Karpas-422 (cell line): Measurements from ENCODE around the gene SUGCT. TPM values are rescaled to one million over a fixed set of nuclear protein-coding genes. Genes with fewer than 3 reads are reported as not detected.

ENCODE experiments used
- DNase-seq: peaks from one replicate; pipeline ENCODE4 v3.0.0-alpha.2; 2015
- H2AFZ ChIP-seq: fragments of 200-600 bp; sonication (generic); 2 replicates; pipeline ENCODE4 v1.6.1; 2014; ENCODE audit warnings: antibody characterized with exemption, low read length, mixed read lengths
- H3K27ac ChIP-seq: fragments of 200-600 bp; sonication (generic); 2 replicates; pipeline ENCODE4 v1.5.1; 2014; ENCODE audit warnings: mild to moderate bottlenecking, low read length, moderate library complexity
- H3K27me3 ChIP-seq: fragments of 200-600 bp; sonication (generic); 2 replicates; pipeline ENCODE4 v1.6.1; 2014; ENCODE audit warnings: low read length, mixed read lengths
- H3K36me3 ChIP-seq: fragments of 200-600 bp; sonication (generic); 2 replicates; pipeline ENCODE4 v1.6.1; 2014; ENCODE audit warnings: low read length, mixed read lengths; ENCODE audit not compliant: insufficient read depth
- H3K4me1 ChIP-seq: fragments of 200-600 bp; sonication (generic); 2 replicates; pipeline ENCODE4 v1.6.1; 2014; ENCODE audit warnings: mild to moderate bottlenecking, low read length, mixed read lengths
- H3K4me2 ChIP-seq: fragments of 200-600 bp; sonication (generic); 2 replicates; pipeline ENCODE4 v1.6.1; 2014; ENCODE audit warnings: low read length, low read depth, mild to moderate bottlenecking; ENCODE audit not compliant: poor library complexity, severe bottlenecking
- H3K4me3 ChIP-seq: fragments of 200-600 bp; sonication (generic); 2 replicates; pipeline ENCODE4 v1.5.1; 2014; ENCODE audit warnings: mild to moderate bottlenecking, antibody characterized with exemption, low read length, mixed read lengths
- H3K79me2 ChIP-seq: fragments of 200-600 bp; sonication (generic); 2 replicates; pipeline ENCODE4 v1.6.1; 2014; ENCODE audit warnings: mild to moderate bottlenecking, low read length, mixed read lengths
- H3K9ac ChIP-seq: fragments of 200-600 bp; sonication (generic); 2 replicates; pipeline ENCODE4 v1.6.0; 2014; ENCODE audit warnings: low read length
- H3K9me2 ChIP-seq: fragments of 200-600 bp; sonication (generic), shearing (Covaris generic); replicated peaks from 2 replicates; pipeline ENCODE4 v1.6.0; 2014; ENCODE audit warnings: mild to moderate bottlenecking, low read length, moderate library complexity; ENCODE audit not compliant: insufficient read depth
- H3K9me3 ChIP-seq: fragments of 300-700, 200-600 bp; sonication (generic); 2 replicates; pipeline ENCODE4 v1.6.1; 2014; ENCODE audit warnings: low read length, mixed read lengths
- H4K20me1 ChIP-seq: fragments of 200-600 bp; sonication (generic); 2 replicates; pipeline ENCODE4 v1.6.1; 2014; ENCODE audit warnings: mild to moderate bottlenecking, antibody characterized with exemption, low read length, low read depth; ENCODE audit not compliant: insufficient read depth
- total RNA-seq: library from RNA; depleted of rRNA; stranded (reverse); fragments of >200 nt; shearing (Covaris generic); gene quantifications from 2 replicates; pipeline ENCODE4 v1.2.3, GENCODE V29; 2014; ENCODE audit warnings: low replicate concordance

SUGCT gene
- total RNA-seq, 1 experiment from 2014 or later = 0.48 TPM

- H3K27me3 ChIP-seq = no peaks in the 10 kb centered on the region
- H4K20me1 ChIP-seq = no peaks in the 10 kb centered on the region
- no peak overlapping the region for H2AFZ ChIP-seq
- no peak for DNase-seq
- H3K9ac ChIP-seq = no peak overlapping the region
- no peaks in the 10 kb centered on the region for H3K4me1 ChIP-seq
- H3K36me3 ChIP-seq = no peaks in the 10 kb centered on the region
- no peak overlapping the region for H3K27ac ChIP-seq
- no peaks in the 10 kb centered on the region for H3K9me2 ChIP-seq
- H3K4me2 ChIP-seq = no peak overlapping the region
- H3K4me3 ChIP-seq = no peak overlapping the region
- H3K9me3 ChIP-seq = no peaks in the 10 kb centered on the region
- no peaks in the 10 kb centered on the region for H3K79me2 ChIP-seq
Observed at GRCh38 chr7:40765639-40766038, 630.8 kb downstream of the SUGCT start.

- H2AFZ ChIP-seq = no peak overlapping the region
- H4K20me1 ChIP-seq = no peaks in the 10 kb centered on the region
- no peaks in the 10 kb centered on the region for H3K36me3 ChIP-seq
- no peaks in the 10 kb centered on the region for H3K9me2 ChIP-seq
- H3K27me3 ChIP-seq = no peaks in the 10 kb centered on the region
- H3K4me3 ChIP-seq = no peak overlapping the region
- no peak overlapping the region for H3K9ac ChIP-seq
- H3K4me1 ChIP-seq = no peaks in the 10 kb centered on the region
- no peaks in the 10 kb centered on the region for H3K79me2 ChIP-seq
- H3K9me3 ChIP-seq = no peaks in the 10 kb centered on the region
- H3K27ac ChIP-seq = no peak overlapping the region
- DNase-seq = no peak
- H3K4me2 ChIP-seq = no peak overlapping the region
Observed at GRCh38 chr7:40772096-40772495, 637.3 kb downstream of the SUGCT start.

GRCh38 chr7:40773656-40774055 is 638.9 kb downstream of the SUGCT start:
- Histone ChIP-seq H3K9me2 (no peaks in the 10 kb centered on the region), H3K4me1 (no peaks in the 10 kb centered on the region), H3K27me3 (no peaks in the 10 kb centered on the region), H3K9me3 (no peaks in the 10 kb centered on the region), H3K27ac (no peak overlapping the region), H3K9ac (no peak overlapping the region), H2AFZ (no peak overlapping the region), H3K4me3 (no peak overlapping the region), H3K36me3 (no peaks in the 10 kb centered on the region), H4K20me1 (no peaks in the 10 kb centered on the region), H3K4me2 (no peak overlapping the region), H3K79me2 (no peaks in the 10 kb centered on the region)
- no peak for DNase-seq

GRCh38 chr7:40775877-40776276 is 641.1 kb downstream of the SUGCT start:
- Histone ChIP-seq H3K4me3 (no peak overlapping the region), H3K79me2 (no peaks in the 10 kb centered on the region), H3K27me3 (no peaks in the 10 kb centered on the region), H3K9me2 (no peaks in the 10 kb centered on the region), H2AFZ (no peak overlapping the region), H3K36me3 (no peaks in the 10 kb centered on the region), H3K4me2 (no peak overlapping the region), H3K27ac (no peak overlapping the region), H3K9me3 (no peaks in the 10 kb centered on the region), H3K9ac (no peak overlapping the region), H4K20me1 (no peaks in the 10 kb centered on the region), H3K4me1 (no peaks in the 10 kb centered on the region)
- no peak for DNase-seq

GRCh38 chr7:40777730-40778312 is 643.0 kb downstream of the SUGCT start:
- H3K4me3 ChIP-seq = no peak overlapping the region
- no peaks in the 10 kb centered on the region for H3K27me3 ChIP-seq
- H2AFZ ChIP-seq = no peak overlapping the region
- no peaks in the 10 kb centered on the region for H3K36me3 ChIP-seq
- H3K4me2 ChIP-seq = no peak overlapping the region
- no peak overlapping the region for H3K9ac ChIP-seq
- DNase-seq = no peak
- H3K79me2 ChIP-seq = no peaks in the 10 kb centered on the region
- no peaks in the 10 kb centered on the region for H3K4me1 ChIP-seq
- H3K9me2 ChIP-seq = no peaks in the 10 kb centered on the region
- H3K27ac ChIP-seq = no peak overlapping the region
- no peaks in the 10 kb centered on the region for H3K9me3 ChIP-seq
- H4K20me1 ChIP-seq = no peaks in the 10 kb centered on the region

- no peak overlapping the region for H3K4me2 ChIP-seq
- no peak overlapping the region for H3K27ac ChIP-seq
- no peak overlapping the region for H2AFZ ChIP-seq
- no peaks in the 10 kb centered on the region for H3K9me3 ChIP-seq
- no peaks in the 10 kb centered on the region for H3K4me1 ChIP-seq
- H4K20me1 ChIP-seq = no peaks in the 10 kb centered on the region
- H3K27me3 ChIP-seq = no peaks in the 10 kb centered on the region
- no peak for DNase-seq
- no peaks in the 10 kb centered on the region for H3K36me3 ChIP-seq
- H3K9me2 ChIP-seq = no peaks in the 10 kb centered on the region
- H3K79me2 ChIP-seq = no peaks in the 10 kb centered on the region
- H3K9ac ChIP-seq = no peak overlapping the region
- no peak overlapping the region for H3K4me3 ChIP-seq
Observed at GRCh38 chr7:40780460-40780859, 645.7 kb downstream of the SUGCT start.

GRCh38 chr7:40782836-40783235 is 648.0 kb downstream of the SUGCT start:
- H3K4me2 ChIP-seq = no peak overlapping the region
- H3K27me3 ChIP-seq = no peaks in the 10 kb centered on the region
- H2AFZ ChIP-seq = no peak overlapping the region
- H3K79me2 ChIP-seq = no peaks in the 10 kb centered on the region
- no peaks in the 10 kb centered on the region for H3K9me3 ChIP-seq
- no peak overlapping the region for H3K9ac ChIP-seq
- H3K27ac ChIP-seq = no peak overlapping the region
- H3K4me1 ChIP-seq = no peaks in the 10 kb centered on the region
- no peaks in the 10 kb centered on the region for H4K20me1 ChIP-seq
- no peaks in the 10 kb centered on the region for H3K36me3 ChIP-seq
- no peak for DNase-seq
- H3K4me3 ChIP-seq = no peak overlapping the region
- H3K9me2 ChIP-seq = no peaks in the 10 kb centered on the region

GRCh38 chr7:40784176-40784575 is 649.4 kb downstream of the SUGCT start:
- Histone ChIP-seq H3K4me1 (no peaks in the 10 kb centered on the region), H3K9me2 (no peaks in the 10 kb centered on the region), H3K27me3 (no peaks in the 10 kb centered on the region), H3K9ac (no peak overlapping the region), H3K4me3 (no peak overlapping the region), H4K20me1 (no peaks in the 10 kb centered on the region), H3K79me2 (no peaks in the 10 kb centered on the region), H3K36me3 (no peaks in the 10 kb centered on the region), H3K27ac (no peak overlapping the region), H3K4me2 (no peak overlapping the region), H3K9me3 (no peaks in the 10 kb centered on the region), H2AFZ (no peak overlapping the region)
- DNase-seq = no peak

- Histone ChIP-seq H3K4me2 (no peak overlapping the region), H3K79me2 (no peaks in the 10 kb centered on the region), H3K9ac (no peak overlapping the region), H4K20me1 (no peaks in the 10 kb centered on the region), H3K4me1 (no peaks in the 10 kb centered on the region), H3K4me3 (no peak overlapping the region), H3K9me2 (no peaks in the 10 kb centered on the region), H3K27me3 (no peaks in the 10 kb centered on the region), H3K27ac (no peak overlapping the region), H3K36me3 (no peaks in the 10 kb centered on the region), H2AFZ (no peak overlapping the region), H3K9me3 (no peaks in the 10 kb centered on the region)
- DNase-seq = no peak
Observed at GRCh38 chr7:40786909-40787308, 652.1 kb downstream of the SUGCT start.
